ENCODE results near the gene MOCS3. TPM values are rescaled to one million over a fixed set of nuclear protein-coding genes. Genes with fewer than 3 reads are reported as not detected.

Gene MOCS3
- total RNA-seq, 1 experiment from 2014 or later: 6.4 TPM

DNA sequence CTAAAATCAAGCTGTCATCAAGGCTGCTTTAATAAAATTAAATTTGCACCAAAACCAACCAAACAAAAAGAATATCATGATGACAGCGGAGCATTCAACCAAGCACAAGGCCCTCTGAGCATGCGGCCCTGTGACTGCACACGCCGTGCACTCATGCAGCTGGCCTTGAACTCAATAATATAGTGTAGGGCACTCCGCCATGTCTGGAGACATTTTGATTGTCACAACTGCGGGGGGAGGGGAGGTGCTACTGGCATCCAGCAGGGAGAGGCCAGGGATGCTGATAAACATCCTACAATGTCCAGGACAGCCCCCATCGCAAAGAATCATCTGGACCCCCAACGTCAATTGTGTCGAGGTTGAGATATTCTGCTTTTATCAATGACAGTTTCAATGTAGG is 9.7 kb downstream of the MOCS3 start:
- Histone ChIP-seq H3K4me2 (ENCODE audit: low read length) (no peak overlapping the region), H3K4me3 (replicated peaks in 1 of 2; ENCODE audit: low read depth in 1 of 2, low read length in 2 of 2) (no peak overlapping the region), H4K20me1 (ENCODE audit: insufficient read depth) (no peaks in the 10 kb centered on the region), H2AFZ (ENCODE audit: low read depth, low read length, poor library complexity, severe bottlenecking) (no peak overlapping the region), H3K9ac (ENCODE audit: low read length) (no peak overlapping the region), H3K27ac (ENCODE audit: low read depth, low read length) (no peak overlapping the region), H3K79me2 (ENCODE audit: insufficient read depth, low read length) (no peaks in the 10 kb centered on the region), H3K27me3 (ENCODE audit: insufficient read depth, low read length) (no peaks in the 10 kb centered on the region), H3K36me3 (ENCODE audit: control insufficient read depth in 1 of 2, insufficient read depth in 2 of 2, low read length in 2 of 2) (no peaks in the 10 kb centered on the region), H3K4me1 (ENCODE audit: control insufficient read depth in 1 of 2, insufficient read depth in 2 of 2, low read length in 2 of 2) (no peaks in the 10 kb centered on the region), H3K9me2 (ENCODE audit: insufficient read depth) (no peaks in the 10 kb centered on the region), H3K9me3 (ENCODE audit: control insufficient read depth in 1 of 2, insufficient read depth in 1 of 2, low read depth in 1 of 2, low read length in 2 of 2) (no peaks in the 10 kb centered on the region)
- intact Hi-C loops (cut with micrococcal nuclease): no loop called here
- ChIA-PET POLR2A (no interaction called here), CTCF (interaction anchor here (0.9 kb wide), 1 partner anchor 20 kb away, joined by 3 read pairs; no protein-coding TSS in a partner anchor), RAD21 (ENCODE audit: low non-redundant PET in 1 of 2, low total read pairs in 2 of 2, uncharacterized antibody in 2 of 2, unreplicated experiment in 2 of 2) (no interaction called here)
- no peak for TF ChIP-seq JUND (IDR thresholded peaks at IDR 0.05)
- no peak for TF ChIP-seq RAD21 (IDR thresholded peaks at IDR 0.05; ENCODE audit: low read depth)
- no peak for TF ChIP-seq FOSL1 (IDR thresholded peaks at IDR 0.05; ENCODE audit: low read depth)
- TF ChIP-seq EZH2phosphoT487 (IDR thresholded peaks at IDR 0.05; ENCODE audit: borderline replicate concordance): no peak
- TF ChIP-seq, protein P1, sequence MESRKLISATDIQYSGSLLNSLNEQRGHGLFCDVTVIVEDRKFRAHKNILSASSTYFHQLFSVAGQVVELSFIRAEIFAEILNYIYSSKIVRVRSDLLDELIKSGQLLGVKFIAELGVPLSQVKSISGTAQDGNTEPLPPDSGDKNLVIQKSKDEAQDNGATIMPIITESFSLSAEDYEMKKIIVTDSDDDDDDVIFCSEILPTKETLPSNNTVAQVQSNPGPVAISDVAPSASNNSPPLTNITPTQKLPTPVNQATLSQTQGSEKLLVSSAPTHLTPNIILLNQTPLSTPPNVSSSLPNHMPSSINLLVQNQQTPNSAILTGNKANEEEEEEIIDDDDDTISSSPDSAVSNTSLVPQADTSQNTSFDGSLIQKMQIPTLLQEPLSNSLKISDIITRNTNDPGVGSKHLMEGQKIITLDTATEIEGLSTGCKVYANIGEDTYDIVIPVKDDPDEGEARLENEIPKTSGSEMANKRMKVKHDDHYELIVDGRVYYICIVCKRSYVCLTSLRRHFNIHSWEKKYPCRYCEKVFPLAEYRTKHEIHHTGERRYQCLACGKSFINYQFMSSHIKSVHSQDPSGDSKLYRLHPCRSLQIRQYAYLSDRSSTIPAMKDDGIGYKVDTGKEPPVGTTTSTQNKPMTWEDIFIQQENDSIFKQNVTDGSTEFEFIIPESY (IDR thresholded peaks at IDR 0.05; ENCODE audit: extremely low read depth, insufficient replicate concordance, low read length): no peak
- TF ChIP-seq TCF7L2 (IDR thresholded peaks at IDR 0.05; ENCODE audit: borderline replicate concordance, extremely low read depth, insufficient read depth, insufficient read length): no peak
- DNase-seq (ENCODE audit: low read depth, low spot score) (no peak), ATAC-seq (no peak)
- no TSS peak for BruUV-seq (replicated peaks)

DNA sequence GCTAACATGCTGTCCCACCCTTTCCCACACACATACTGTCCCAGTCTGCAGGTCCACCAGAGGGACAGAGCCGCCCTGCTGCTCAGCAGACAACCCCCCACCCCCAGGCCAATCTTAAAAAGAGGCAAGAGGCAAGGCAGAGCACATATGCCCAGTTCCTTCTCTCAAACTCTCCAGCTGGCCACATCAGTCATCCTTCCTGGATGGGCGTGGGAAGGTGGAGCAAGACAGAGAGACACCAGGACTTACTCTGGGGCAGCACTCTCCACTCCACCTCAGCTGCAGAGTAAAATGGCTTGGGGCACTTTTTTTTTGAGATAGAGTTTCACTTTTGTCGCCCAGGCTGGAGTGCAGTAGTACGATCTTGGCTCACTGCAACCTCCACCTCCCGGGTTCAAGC is 10.8 kb downstream of the MOCS3 start:
- Histone ChIP-seq H3K9ac (ENCODE audit: low read length) (no peak overlapping the region), H3K79me2 (ENCODE audit: insufficient read depth, low read length) (no peaks in the 10 kb centered on the region), H3K9me2 (ENCODE audit: insufficient read depth) (no peaks in the 10 kb centered on the region), H3K9me3 (ENCODE audit: control insufficient read depth in 1 of 2, insufficient read depth in 1 of 2, low read depth in 1 of 2, low read length in 2 of 2) (no peaks in the 10 kb centered on the region), H3K4me2 (ENCODE audit: low read length) (no peak overlapping the region), H3K36me3 (ENCODE audit: control insufficient read depth in 1 of 2, insufficient read depth in 2 of 2, low read length in 2 of 2) (no peaks in the 10 kb centered on the region), H4K20me1 (ENCODE audit: insufficient read depth) (no peaks in the 10 kb centered on the region), H3K27me3 (ENCODE audit: insufficient read depth, low read length) (no peaks in the 10 kb centered on the region), H3K27ac (ENCODE audit: low read depth, low read length) (no peak overlapping the region), H3K4me3 (replicated peaks in 1 of 2; ENCODE audit: low read depth in 1 of 2, low read length in 2 of 2) (no peak overlapping the region), H3K4me1 (ENCODE audit: control insufficient read depth in 1 of 2, insufficient read depth in 2 of 2, low read length in 2 of 2) (no peaks in the 10 kb centered on the region), H2AFZ (ENCODE audit: low read depth, low read length, poor library complexity, severe bottlenecking) (no peak overlapping the region)
- no TSS peak for BruUV-seq (replicated peaks)
- intact Hi-C loops (cut with micrococcal nuclease): no loop called here
- ATAC-seq (no peak), DNase-seq (ENCODE audit: low read depth, low spot score) (no peak)
- RAD21 ChIA-PET (ENCODE audit: low non-redundant PET in 1 of 2, low total read pairs in 2 of 2, uncharacterized antibody in 2 of 2, unreplicated experiment in 2 of 2): no interaction called here
- CTCF ChIA-PET: no interaction called here
- POLR2A ChIA-PET: no interaction called here
- TF ChIP-seq EGR1 (IDR thresholded peaks at IDR 0.05; ENCODE audit: low read depth): no peak
- TF ChIP-seq, protein P2, sequence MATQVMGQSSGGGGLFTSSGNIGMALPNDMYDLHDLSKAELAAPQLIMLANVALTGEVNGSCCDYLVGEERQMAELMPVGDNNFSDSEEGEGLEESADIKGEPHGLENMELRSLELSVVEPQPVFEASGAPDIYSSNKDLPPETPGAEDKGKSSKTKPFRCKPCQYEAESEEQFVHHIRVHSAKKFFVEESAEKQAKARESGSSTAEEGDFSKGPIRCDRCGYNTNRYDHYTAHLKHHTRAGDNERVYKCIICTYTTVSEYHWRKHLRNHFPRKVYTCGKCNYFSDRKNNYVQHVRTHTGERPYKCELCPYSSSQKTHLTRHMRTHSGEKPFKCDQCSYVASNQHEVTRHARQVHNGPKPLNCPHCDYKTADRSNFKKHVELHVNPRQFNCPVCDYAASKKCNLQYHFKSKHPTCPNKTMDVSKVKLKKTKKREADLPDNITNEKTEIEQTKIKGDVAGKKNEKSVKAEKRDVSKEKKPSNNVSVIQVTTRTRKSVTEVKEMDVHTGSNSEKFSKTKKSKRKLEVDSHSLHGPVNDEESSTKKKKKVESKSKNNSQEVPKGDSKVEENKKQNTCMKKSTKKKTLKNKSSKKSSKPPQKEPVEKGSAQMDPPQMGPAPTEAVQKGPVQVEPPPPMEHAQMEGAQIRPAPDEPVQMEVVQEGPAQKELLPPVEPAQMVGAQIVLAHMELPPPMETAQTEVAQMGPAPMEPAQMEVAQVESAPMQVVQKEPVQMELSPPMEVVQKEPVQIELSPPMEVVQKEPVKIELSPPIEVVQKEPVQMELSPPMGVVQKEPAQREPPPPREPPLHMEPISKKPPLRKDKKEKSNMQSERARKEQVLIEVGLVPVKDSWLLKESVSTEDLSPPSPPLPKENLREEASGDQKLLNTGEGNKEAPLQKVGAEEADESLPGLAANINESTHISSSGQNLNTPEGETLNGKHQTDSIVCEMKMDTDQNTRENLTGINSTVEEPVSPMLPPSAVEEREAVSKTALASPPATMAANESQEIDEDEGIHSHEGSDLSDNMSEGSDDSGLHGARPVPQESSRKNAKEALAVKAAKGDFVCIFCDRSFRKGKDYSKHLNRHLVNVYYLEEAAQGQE (IDR thresholded peaks at IDR 0.05; ENCODE audit: low read depth): no peak
- TF ChIP-seq, protein P3, sequence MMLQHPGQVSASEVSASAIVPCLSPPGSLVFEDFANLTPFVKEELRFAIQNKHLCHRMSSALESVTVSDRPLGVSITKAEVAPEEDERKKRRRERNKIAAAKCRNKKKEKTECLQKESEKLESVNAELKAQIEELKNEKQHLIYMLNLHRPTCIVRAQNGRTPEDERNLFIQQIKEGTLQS (IDR thresholded peaks at IDR 0.05): no peak
- no peak for TF ChIP-seq ZNF274 (IDR thresholded peaks at IDR 0.05; ENCODE audit: low read depth, low read length)
- no peak for TF ChIP-seq POLR2AphosphoS5 (IDR thresholded peaks at IDR 0.05; ENCODE audit: low read depth, low read length)
- TF ChIP-seq SP1 (IDR thresholded peaks at IDR 0.05; ENCODE audit: low read depth): no peak
- no peak for TF ChIP-seq SIN3A (IDR thresholded peaks at IDR 0.05; ENCODE audit: low read depth)
- no peak for TF ChIP-seq EZH2phosphoT487 (IDR thresholded peaks at IDR 0.05; ENCODE audit: borderline replicate concordance)
- no peak for TF ChIP-seq CEBPB (IDR thresholded peaks at IDR 0.05; ENCODE audit: low read depth)
- no peak for TF ChIP-seq CBX3 (IDR thresholded peaks at IDR 0.05; ENCODE audit: low read depth)
- TF ChIP-seq RAD21 (IDR thresholded peaks at IDR 0.05; ENCODE audit: low read depth): no peak
- TF ChIP-seq EZH2 (IDR thresholded peaks at IDR 0.05): no peak
- TF ChIP-seq YY1 (IDR thresholded peaks at IDR 0.05; ENCODE audit: extremely low read depth, insufficient replicate concordance, low read depth, low read length): no peak
